Thyroid gland (tissue), 4 donors: Measurements from ENCODE around the gene PLEKHM3. TPM values are rescaled to one million over a fixed set of nuclear protein-coding genes. Genes with fewer than 3 reads are reported as not detected.

ENCODE experiments used
- DNase-seq, 2 donors: peaks; one replicate each; pipeline ENCODE4 v3.0.0-alpha.2; 2019
- H3K27ac ChIP-seq, 3 donors: fragments of 200-600 bp; sonication (generic); 1 replicate in 2 of 3; 2 replicates in 1 of 3; pipeline ENCODE4 v1.5.1; 2016 to 2019; ENCODE audit warnings: mild to moderate bottlenecking in 1 of 3, moderate library complexity in 1 of 3
- H3K27me3 ChIP-seq: fragments of 200-600 bp; sonication (generic); one replicate; pipeline ENCODE4 v1.5.1; 2019
- H3K36me3 ChIP-seq, 2 donors: fragments of 200-600 bp; sonication (generic); one replicate each; pipeline ENCODE4 v1.5.1; 2016 to 2019
- H3K4me1 ChIP-seq, 2 donors: fragments of 200-600 bp; sonication (generic); one replicate each; pipeline ENCODE4 v1.5.1; 2017 to 2019
- H3K4me3 ChIP-seq, 3 donors: fragments of 200-600 bp; sonication (generic); replicated peaks in 1 of 3; 1 replicate in 2 of 3; 2 replicates in 1 of 3; pipeline ENCODE4 v1.5.1; 2016; ENCODE audit warnings: mild to moderate bottlenecking in 1 of 3
- H3K9me3 ChIP-seq: fragments of 200-600 bp; sonication (generic); one replicate; pipeline ENCODE4 v1.5.1; 2017
- POLR2A ChIP-seq, 2 donors: fragments of 450-650 bp; IDR thresholded peaks; one replicate each; pipeline ENCODE4 v1.6.1; 2017; ENCODE audit warnings: antibody characterized with exemption in 2 of 2, mild to moderate bottlenecking in 2 of 2, moderate library complexity in 1 of 2
- WGBS, 2 donors: methylation state at CpG; one replicate each; pipeline ENCODE4 v1.1.5; 2017; 5-methylcytosine and 5-hydroxymethylcytosine counted together
- intact Hi-C: fragments of 100-400 bp; cut with DNase I; formaldehyde crosslinking; loops from one replicate; pipeline ENCODE4 v1.15.1; 2023
- total RNA-seq, 4 donors: library from RNA; depleted of rRNA; stranded (reverse); fragments of >200 nt; gene quantifications; one replicate each; pipeline ENCODE4 v1.2.3, GENCODE V29; 2016
- TF ChIP-seq, protein P1 (sequence below), 6 experiments: fragments of 200-600 bp in 3 of 6; fragments of 450-650 bp in 3 of 6; sonication (generic) in 3 of 6; IDR thresholded peaks; one replicate each; pipeline ENCODE4 v1.5.1; 2016 to 2019; ENCODE audit warnings: antibody characterized with exemption in 6 of 6, mild to moderate bottlenecking in 2 of 6, inconsistent platforms in 1 of 6, moderate library complexity in 1 of 6

The PLEKHM3 gene
- total RNA-seq, 4 donors from 2014 or later, result 42.2 to 53.0 (median 44.5) TPM

DNA sequence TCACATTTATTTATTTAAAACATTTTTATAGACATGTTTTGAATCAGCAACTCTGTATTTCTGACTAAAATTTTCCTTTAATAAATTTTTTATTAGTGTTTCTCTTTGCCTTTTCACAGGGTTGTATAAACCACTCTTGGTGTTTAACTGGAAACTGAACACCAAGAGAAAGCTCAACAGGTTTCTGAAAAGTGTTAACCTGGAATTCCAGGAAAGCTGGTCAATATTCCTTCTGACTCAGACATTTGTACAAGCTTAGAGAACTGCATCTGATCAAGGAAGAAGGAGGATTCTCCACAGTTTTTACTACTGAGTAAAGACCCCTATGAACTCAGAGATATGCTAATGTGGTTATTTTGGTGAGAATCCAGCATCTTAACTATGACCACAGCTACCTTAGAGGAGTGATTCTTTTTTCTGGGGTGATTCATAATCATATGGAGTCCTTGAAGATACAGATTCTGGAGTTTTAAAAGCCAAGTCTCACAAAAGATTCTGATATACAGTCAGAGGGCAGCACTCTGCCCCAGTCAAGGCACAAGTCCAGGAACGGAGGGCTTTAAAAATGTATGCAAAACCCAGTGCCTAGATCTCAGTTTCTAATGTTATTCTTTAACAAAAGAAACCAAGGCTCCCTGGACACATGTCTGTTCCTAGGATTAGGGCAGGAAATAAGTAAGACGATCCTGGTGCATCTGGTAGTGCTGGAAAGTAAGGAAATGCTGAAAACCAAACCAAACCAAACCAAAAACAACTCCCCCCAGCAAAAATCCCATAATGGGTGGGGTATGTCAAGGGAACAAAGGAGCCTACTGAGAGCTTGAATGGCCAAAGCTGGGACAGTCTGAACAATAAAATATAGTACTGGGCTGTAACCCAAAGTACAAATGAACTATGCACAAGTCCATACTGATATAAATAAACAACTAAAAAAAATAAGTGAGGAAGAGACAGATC lies 170.6 kb downstream of the PLEKHM3 start:
- H3K27ac ChIP-seq, result no peak overlapping the region
- 71 to 78% methylated on average over 2 of the region's 2 CpGs for WGBS, 2 donors
- no peaks in the 10 kb centered on the region for H3K36me3 ChIP-seq
- no peaks in the 10 kb centered on the region for H3K9me3 ChIP-seq
- H3K27me3 ChIP-seq, result no peaks in the 10 kb centered on the region
- DNase-seq, result no peak
- no peak for TF ChIP-seq POLR2A (IDR thresholded peaks at IDR 0.05)
- TF ChIP-seq, protein P1, sequence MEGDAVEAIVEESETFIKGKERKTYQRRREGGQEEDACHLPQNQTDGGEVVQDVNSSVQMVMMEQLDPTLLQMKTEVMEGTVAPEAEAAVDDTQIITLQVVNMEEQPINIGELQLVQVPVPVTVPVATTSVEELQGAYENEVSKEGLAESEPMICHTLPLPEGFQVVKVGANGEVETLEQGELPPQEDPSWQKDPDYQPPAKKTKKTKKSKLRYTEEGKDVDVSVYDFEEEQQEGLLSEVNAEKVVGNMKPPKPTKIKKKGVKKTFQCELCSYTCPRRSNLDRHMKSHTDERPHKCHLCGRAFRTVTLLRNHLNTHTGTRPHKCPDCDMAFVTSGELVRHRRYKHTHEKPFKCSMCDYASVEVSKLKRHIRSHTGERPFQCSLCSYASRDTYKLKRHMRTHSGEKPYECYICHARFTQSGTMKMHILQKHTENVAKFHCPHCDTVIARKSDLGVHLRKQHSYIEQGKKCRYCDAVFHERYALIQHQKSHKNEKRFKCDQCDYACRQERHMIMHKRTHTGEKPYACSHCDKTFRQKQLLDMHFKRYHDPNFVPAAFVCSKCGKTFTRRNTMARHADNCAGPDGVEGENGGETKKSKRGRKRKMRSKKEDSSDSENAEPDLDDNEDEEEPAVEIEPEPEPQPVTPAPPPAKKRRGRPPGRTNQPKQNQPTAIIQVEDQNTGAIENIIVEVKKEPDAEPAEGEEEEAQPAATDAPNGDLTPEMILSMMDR (IDR thresholded peaks at IDR 0.05), result no peak
- no peak overlapping the region for H3K4me3 ChIP-seq
- intact Hi-C loops, result no loop called here
- peaks cover 6 to 7% of the 10 kb centered on the region in 2 donors for H3K4me1 ChIP-seq

DNA sequence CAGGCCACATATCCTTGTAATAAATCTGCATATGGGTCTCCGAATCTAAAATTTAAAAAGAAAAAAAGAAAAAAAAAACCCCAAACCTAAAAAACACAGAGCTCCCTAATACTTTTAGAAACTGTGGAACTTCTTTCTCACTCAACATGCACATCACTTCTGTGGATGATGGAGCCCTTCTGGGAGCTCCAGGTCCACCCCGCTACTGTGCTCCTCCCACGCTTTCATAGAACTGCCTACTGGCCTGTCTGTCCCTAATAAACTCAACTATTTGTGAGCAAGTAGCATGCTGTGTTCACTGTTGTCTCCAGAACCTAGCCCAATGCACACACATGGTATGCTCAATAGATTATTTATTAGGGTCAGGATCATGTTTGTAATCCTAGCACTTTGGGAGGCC lies 172.5 kb downstream of the PLEKHM3 start:
- Histone ChIP-seq H3K27me3 (no peaks in the 10 kb centered on the region), H3K9me3 (no peaks in the 10 kb centered on the region), H3K4me3 (no peak overlapping the region), H3K4me1 (peaks cover 7 to 8% of the 10 kb centered on the region in 2 donors), H3K36me3 (no peaks in the 10 kb centered on the region), H3K27ac (no peak overlapping the region)
- no peak for DNase-seq
- 95 to 96% methylated on average over 3 of the region's 3 CpGs for WGBS, 2 donors
- intact Hi-C loops, result no loop called here
- TF ChIP-seq, protein P1 (IDR thresholded peaks at IDR 0.05), result no peak
- TF ChIP-seq POLR2A (IDR thresholded peaks at IDR 0.05), result no peak

DNA sequence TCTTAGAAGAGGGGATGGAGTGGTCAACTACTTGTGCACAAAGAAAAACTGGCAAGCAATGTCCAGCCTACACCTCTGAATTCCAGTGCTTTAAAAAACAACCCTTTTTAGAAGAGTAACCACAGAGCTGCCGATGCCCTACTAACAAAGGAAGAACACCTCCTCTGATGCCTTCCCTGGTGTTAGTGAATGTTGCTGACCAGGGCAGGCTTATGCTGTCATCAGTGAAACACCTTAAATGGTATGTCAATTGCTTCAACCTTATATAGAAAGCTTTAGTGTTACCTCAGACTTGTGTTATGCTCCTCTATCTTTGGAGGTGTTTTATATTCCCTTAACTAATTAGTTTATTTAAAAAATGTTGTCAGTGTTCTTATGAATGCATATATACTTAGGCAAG lies 175.9 kb downstream of the PLEKHM3 start:
- intact Hi-C loops, result no loop called here
- Histone ChIP-seq H3K27ac (no peak overlapping the region), H3K4me3 (no peak overlapping the region), H3K9me3 (no peaks in the 10 kb centered on the region), H3K27me3 (no peaks in the 10 kb centered on the region), H3K4me1 (peaks cover 10 to 12% of the 10 kb centered on the region in 2 donors), H3K36me3 (no peaks in the 10 kb centered on the region)
- 44 to 54% methylated on average over 1 of the region's 1 CpG for WGBS, 2 donors
- TF ChIP-seq, protein P1 (IDR thresholded peaks at IDR 0.05), result no peak
- no peak for TF ChIP-seq POLR2A (IDR thresholded peaks at IDR 0.05)
- DNase-seq, result no peak

DNA sequence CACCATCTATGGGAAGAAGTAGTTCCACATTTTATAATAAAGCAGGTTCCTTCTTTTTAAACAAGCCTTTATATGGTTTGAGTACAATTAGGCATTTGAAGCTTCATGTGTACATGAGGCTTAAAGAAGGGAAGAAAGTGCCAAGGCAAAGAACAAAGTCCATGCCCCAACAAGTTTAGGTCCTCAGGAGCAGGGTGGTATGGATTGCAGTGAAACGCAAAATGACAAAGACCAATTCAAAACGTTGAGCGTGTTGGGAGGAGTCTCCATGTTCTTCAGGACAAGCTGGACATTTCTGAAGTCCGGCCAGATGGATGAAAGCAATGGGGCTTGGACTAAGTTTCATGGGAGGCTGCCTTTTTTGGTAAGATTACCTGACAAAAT lies 176.8 kb downstream of the PLEKHM3 start:
- TF ChIP-seq, protein P1 (IDR thresholded peaks at IDR 0.05), result no peak
- TF ChIP-seq POLR2A (IDR thresholded peaks at IDR 0.05), result no peak
- Histone ChIP-seq H3K4me1 (peaks cover 10 to 12% of the 10 kb centered on the region in 2 donors), H3K4me3 (no peak overlapping the region), H3K27ac (no peak overlapping the region), H3K9me3 (no peaks in the 10 kb centered on the region), H3K36me3 (no peaks in the 10 kb centered on the region), H3K27me3 (no peaks in the 10 kb centered on the region)
- intact Hi-C loops, result no loop called here
- no peak for DNase-seq
- 92% methylated on average over 4 of the region's 4 CpGs for WGBS, 2 donors
